HG02938 (cell line): ENCODE results near the gene SP8.
A peak's percentile ranks its signal among the peaks of the same experiment; 100 is the strongest.
"Not testable (repeated sequence)": the region's sequence is repeated elsewhere in the genome, so short reads cannot be mapped to it uniquely, and the experiment has no call there.

Source experiments
- ATAC-seq: cut with Tn5 transposase; IDR thresholded peaks from one replicate; pipeline ENCODE4 v1.9.1; 2021; ENCODE audit warnings: mild to moderate bottlenecking, moderate library complexity; ENCODE audit not compliant: unreplicated experiment

SP8 gene

GRCh38 chr7:20786779-20787659 is at the start of gene SP8:
TSS of gene SP8 (minus strand) at chr7:20786886. CDS start at chr7:20786798, 88 bp downstream.
- peak; percentile 40 for ATAC-seq

GRCh38 chr7:20836424-20836823 is 49.7 kb upstream of the SP8 start:
- ATAC-seq = peak; percentile 77

- ATAC-seq = no peak
These were observed 48.5 kb upstream of the SP8 start for GRCh38 chr7:20835111-20835750.

GRCh38 chr7:20834656-20835055 is 48.0 kb upstream of the SP8 start:
- ATAC-seq = no peak

- ATAC-seq = no peak
These were observed 45.3 kb upstream of the SP8 start for GRCh38 chr7:20831956-20832355.

- no peak for ATAC-seq
These were observed 44.8 kb upstream of the SP8 start for GRCh38 chr7:20831451-20831850.

- ATAC-seq = peak; percentile 57
These were observed 42.3 kb upstream of the SP8 start for GRCh38 chr7:20828947-20829346.

- ATAC-seq = no peak
These were observed 40.5 kb upstream of the SP8 start for GRCh38 chr7:20827172-20827571.

GRCh38 chr7:20826243-20826642 is 39.6 kb upstream of the SP8 start:
- no peak for ATAC-seq

- no peak for ATAC-seq
These were observed 38.9 kb upstream of the SP8 start for GRCh38 chr7:20825555-20825954.

GRCh38 chr7:20821390-20821789 is 34.7 kb upstream of the SP8 start:
- ATAC-seq = not testable (repeated sequence)

GRCh38 chr7:20816372-20816959 is 29.8 kb upstream of the SP8 start:
- ATAC-seq = no peak

GRCh38 chr7:20804345-20804744 is 17.7 kb upstream of the SP8 start:
- ATAC-seq = no peak

GRCh38 chr7:20799566-20800366 is 13.1 kb upstream of the SP8 start:
- no peak for ATAC-seq

GRCh38 chr7:20798694-20799121 is 12.0 kb upstream of the SP8 start:
- ATAC-seq = peak; percentile 4

GRCh38 chr7:20798081-20798693 is 11.5 kb upstream of the SP8 start:
- ATAC-seq = peak; percentile 67

- peak; percentile 44 for ATAC-seq
These were observed 10.9 kb upstream of the SP8 start for GRCh38 chr7:20797462-20798080.

- ATAC-seq = no peak
These were observed 10.4 kb upstream of the SP8 start for GRCh38 chr7:20797042-20797461.

- ATAC-seq = peak; percentile 47
These were observed 9.8 kb upstream of the SP8 start for GRCh38 chr7:20796500-20796899.

- no peak for ATAC-seq
These were observed 9.2 kb upstream of the SP8 start for GRCh38 chr7:20795881-20796280.
